GM19239 (cell line): Measurements from ENCODE around the gene RERE.
"Not testable (repeated sequence)": the region's sequence is repeated elsewhere in the genome, so short reads cannot be mapped to it uniquely, and the experiment has no call there.

Experiments used
- DNase-seq: peaks from one replicate; pipeline ENCODE4 v3.0.0; 2011; ENCODE audit warnings: low spot score; ENCODE audit not compliant: insufficient read length
- FAIRE-seq: peaks from 2 replicates; lab custom pipeline; 2011; peaks lifted over from hg19 to GRCh38; lab: Jason Lieb, UNC

Gene RERE

GRCh38 chr1:8629241-8630091 is 188.0 kb downstream of the RERE start:
- DNase-seq: peak; percentile 35
- peak; percentile 92 for FAIRE-seq

GRCh38 chr1:8628606-8629005 is 188.8 kb downstream of the RERE start:
- FAIRE-seq: no peak
- no peak for DNase-seq

GRCh38 chr1:8627728-8628127 is 189.7 kb downstream of the RERE start:
- DNase-seq (no peak), FAIRE-seq (peak; percentile 85)

GRCh38 chr1:8625981-8626898 is 191.2 kb downstream of the RERE start:
- FAIRE-seq: peak; percentile 68
- DNase-seq: no peak

GRCh38 chr1:8625491-8625890 is 191.9 kb downstream of the RERE start:
- DNase-seq (no peak), FAIRE-seq (peak; percentile 67)

- not testable (repeated sequence) for DNase-seq, FAIRE-seq
Measured at GRCh38 chr1:8623651-8624192, 193.7 kb downstream of the RERE start.

GRCh38 chr1:8621785-8622348 is 195.6 kb downstream of the RERE start:
- not testable (repeated sequence) for DNase-seq, FAIRE-seq

- not testable (repeated sequence) for FAIRE-seq, DNase-seq
Measured at GRCh38 chr1:8621034-8621582, 196.3 kb downstream of the RERE start.

GRCh38 chr1:8619917-8620502 is 197.4 kb downstream of the RERE start:
- not testable (repeated sequence) for FAIRE-seq, DNase-seq

GRCh38 chr1:8619419-8619818 is 198.0 kb downstream of the RERE start:
- DNase-seq, FAIRE-seq: not testable (repeated sequence)

- FAIRE-seq: not testable (repeated sequence)
Measured at GRCh38 chr1:8616791-8617190, 200.6 kb downstream of the RERE start.

GRCh38 chr1:8611634-8612515 is 205.6 kb downstream of the RERE start:
- DNase-seq: not testable (repeated sequence)
- peak; percentile 48 for FAIRE-seq

More at GRCh38 chr1:8616791-8617190, 200.6 kb downstream of the RERE start:
- not testable (repeated sequence) for DNase-seq

- FAIRE-seq: no peak
- no peak for DNase-seq
Measured at GRCh38 chr1:8607906-8608305, 209.5 kb downstream of the RERE start.

GRCh38 chr1:8604041-8604945 is 213.1 kb downstream of the RERE start:
- DNase-seq (peak; percentile 36), FAIRE-seq (peak; percentile 89)

GRCh38 chr1:8603220-8603616 is 214.2 kb downstream of the RERE start:
- DNase-seq: no peak
- FAIRE-seq: no peak

- FAIRE-seq (peak; percentile 70), DNase-seq (no peak)
Measured at GRCh38 chr1:8602471-8603219, 214.8 kb downstream of the RERE start.

GRCh38 chr1:8600336-8600735 is 217.1 kb downstream of the RERE start:
- DNase-seq (no peak), FAIRE-seq (no peak)
